GM12878 (cell line): ENCODE data around the gene KLHDC9. TPM values are rescaled to one million over a fixed set of nuclear protein-coding genes. Genes with fewer than 3 reads are reported as not detected.

Experiments
- ATF7 ChIP-seq: fragments of 450-650 bp; IDR thresholded peaks from 2 replicates; pipeline ENCODE4 v1.6.1; 2016; ENCODE audit warnings: low read depth, mild to moderate bottlenecking
- BCL11A ChIP-seq: IDR thresholded peaks from 2 replicates; pipeline ENCODE4 v1.6.1; 2011; ENCODE audit warnings: low read depth, low read length
- BRCA1 ChIP-seq: IDR thresholded peaks from 2 replicates; pipeline ENCODE4 v1.6.1; 2011; ENCODE audit warnings: low read depth, low read length, improper control_type of control experiment
- CEBPB ChIP-seq, 2 experiments: fragments of 150-350 bp in 1 of 2; IDR thresholded peaks; 2 replicates each; pipeline ENCODE4 v1.6.1; 2012 to 2014; ENCODE audit warnings: low read depth in 2 of 2, low read length in 2 of 2, borderline replicate concordance in 1 of 2, inconsistent platforms in 1 of 2
- EED ChIP-seq: sonication (generic); IDR thresholded peaks from 2 replicates; pipeline ENCODE4 v1.6.1; 2016; ENCODE audit warnings: antibody characterized with exemption, low read depth
- EP300 ChIP-seq, 2 experiments: fragments of 150-350 bp in 1 of 2; IDR thresholded peaks; 2 replicates each; pipeline ENCODE4 v1.6.1; 2011 to 2012; ENCODE audit warnings: low read depth in 2 of 2, low read length in 2 of 2, borderline replicate concordance in 1 of 2, improper control_type of control experiment in 1 of 2, inconsistent platforms in 1 of 2; ENCODE audit not compliant: control insufficient read depth in 1 of 2
- HCFC1 ChIP-seq: fragments of 150-350 bp; IDR thresholded peaks from 2 replicates; pipeline ENCODE4 v1.6.1; 2014; ENCODE audit warnings: low read length
- JUND ChIP-seq: IDR thresholded peaks from 2 replicates; pipeline ENCODE4 v1.6.1; 2012; ENCODE audit warnings: low read depth, mild to moderate bottlenecking, low read length, improper control_type of control experiment, moderate library complexity
- RB1 ChIP-seq: fragments of 450-650 bp; formaldehyde crosslinking; IDR thresholded peaks from 2 replicates; pipeline ENCODE4 v1.6.1; 2017; ENCODE audit warnings: mild to moderate bottlenecking, borderline replicate concordance
- RBBP5 ChIP-seq: fragments of 200-600 bp; sonication (generic); conservative IDR thresholded peaks from 2 replicates; pipeline ENCODE4 v1.6.1; 2016
- RCOR1 ChIP-seq: conservative IDR thresholded peaks from 2 replicates; pipeline ENCODE4 v1.6.1; 2012; ENCODE audit warnings: low read depth, low read length, improper control_type of control experiment
- SP1 ChIP-seq: IDR thresholded peaks from one replicate; pipeline ENCODE4 v1.6.1; 2011; ENCODE audit warnings: low read depth, low read length
- SPI1 ChIP-seq: IDR thresholded peaks from 2 replicates; pipeline ENCODE4 v1.6.1; 2011; ENCODE audit warnings: low read depth, mild to moderate bottlenecking, low read length, moderate library complexity, borderline replicate concordance; ENCODE audit not compliant: insufficient read depth
- SREBF1 ChIP-seq: IDR thresholded peaks from 2 replicates; pipeline ENCODE4 v1.6.1; 2012; ENCODE audit warnings: mild to moderate bottlenecking, low read length
- SUPT20H ChIP-seq: IDR thresholded peaks from 2 replicates; pipeline ENCODE4 v1.6.1; 2011; ENCODE audit warnings: low read depth, mild to moderate bottlenecking, low read length, moderate library complexity, borderline replicate concordance; ENCODE audit not compliant: control insufficient read depth
- YY1 ChIP-seq: IDR thresholded peaks from 2 replicates; pipeline ENCODE4 v1.6.1; 2011; ENCODE audit warnings: low read depth, mild to moderate bottlenecking, low read length
- ZNF24 ChIP-seq: fragments of 450-650 bp; IDR thresholded peaks from 2 replicates; pipeline ENCODE4 v1.6.1; 2017; ENCODE audit warnings: antibody characterized with exemption, mild to moderate bottlenecking
- ZNF622 ChIP-seq: fragments of 450-650 bp; IDR thresholded peaks from 2 replicates; pipeline ENCODE4 v1.6.1; 2017; ENCODE audit warnings: mild to moderate bottlenecking, inconsistent platforms
- ZSCAN29 ChIP-seq: fragments of 450-650 bp; IDR thresholded peaks from 2 replicates; pipeline ENCODE4 v1.6.1; 2017; ENCODE audit warnings: mild to moderate bottlenecking, moderate library complexity
- polyA plus RNA-seq, 11 experiments: library from polyadenylated mRNA; depleted of rRNA in 4 of 11; unstranded in 6 of 11; stranded (reverse) in 5 of 11; fragments of >200 nt; fragmentation: Nextera tagmentation in 4 of 11; fragmentation: Illumina TruSeq in 1 of 11; extraction: Ambion mirVana in 4 of 11; extraction: Trizol in 1 of 11; gene quantifications; 1 replicate in 1 of 11; 2 replicates in 10 of 11; pipeline versions ENCODE4 v1.2.1 to v1.2.3, GENCODE V29; 2011 to 2016; ENCODE audit warnings: inconsistent platforms in 2 of 11, missing spikeins in 2 of 11, low read depth in 1 of 11
- total RNA-seq, 4 experiments: library from RNA; depleted of rRNA in 3 of 4; stranded (reverse); fragments of >200 nt in 3 of 4; fragmentation: Illumina TruSeq in 1 of 4; extraction: Trizol in 1 of 4; gene quantifications; 2 replicates each; pipeline versions ENCODE4 v1.2.1 to v1.2.3, GENCODE V29; 2013 to 2021
- TF ChIP-seq, protein P1 (sequence below): fragments of 450-650 bp; formaldehyde crosslinking; IDR thresholded peaks from 2 replicates; pipeline ENCODE4 v1.5.0; 2022; ENCODE audit warnings: mild to moderate bottlenecking, missing genetic modification characterization
- TF ChIP-seq, protein P2 (sequence below): IDR thresholded peaks from 2 replicates; pipeline ENCODE4 v1.6.1; 2011; ENCODE audit warnings: borderline replicate concordance, low read depth, mild to moderate bottlenecking, moderate library complexity, low read length; ENCODE audit not compliant: insufficient read depth, poor library complexity, severe bottlenecking
- TF ChIP-seq, protein P3 (sequence below): IDR thresholded peaks from 2 replicates; pipeline ENCODE4 v1.6.1; 2012; ENCODE audit warnings: low read depth, low read length, improper control_type of control experiment
- TF ChIP-seq, protein P4 (sequence below): fragments of 450-650 bp; IDR thresholded peaks from 2 replicates; pipeline ENCODE4 v1.6.1; 2017; ENCODE audit warnings: low read depth, mild to moderate bottlenecking, moderate library complexity

KLHDC9 gene
- total and polyA plus RNA-seq, 10 of the 15 experiments (the other 5 are each of a cell fraction or from before 2014, with no cell fraction given), result 0.66 to 4.9 (median 2.6) TPM

DNA sequence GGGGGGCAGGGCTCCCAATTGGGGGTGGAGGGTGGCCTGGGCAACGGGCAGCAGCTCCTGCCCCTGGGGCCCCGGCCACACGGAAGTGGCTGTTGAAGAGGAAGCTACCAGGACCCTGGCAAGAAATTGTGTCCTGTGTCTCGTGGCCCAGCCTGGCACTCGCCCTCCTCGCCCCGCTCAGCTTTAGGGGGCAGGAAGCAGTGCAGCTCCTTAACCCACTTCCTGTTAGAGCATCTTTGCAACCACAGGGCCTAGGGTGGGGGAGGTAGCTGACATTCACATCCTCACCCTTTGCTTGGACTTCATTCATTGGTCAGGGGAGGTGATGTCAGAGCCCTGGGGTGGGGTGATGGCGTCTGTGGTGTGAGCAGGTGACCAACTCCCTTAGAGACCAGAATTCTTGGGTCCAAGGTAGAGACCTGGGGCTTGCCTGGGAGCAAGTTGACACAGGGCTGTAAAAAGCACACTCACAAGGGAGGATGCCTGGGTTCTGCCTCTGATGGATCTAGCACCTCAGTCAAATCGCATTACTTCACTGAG, 28.4 kb upstream of the KLHDC9 start, which contains the start of gene ARHGAP30 (continued):
- TF ChIP-seq SPI1 (peak; percentile 78), SP1 (peak; percentile 71), EP300 (IDR thresholded peaks at IDR 0.05; ENCODE audit: borderline replicate concordance in 1 of 2, control insufficient read depth in 1 of 2, low read depth in 2 of 2, low read length in 2 of 2) (peak in 1 of 2 experiments; percentile 60; a peak in 3 of 4 replicates), ZNF622 (no peak), SREBF1 (no peak), JUND (no peak), ZSCAN29 (no peak), EED (peak; percentile 71; the same call in 1 of the 2 replicates), SUPT20H (no peak), RB1 (0 out of 2 replicates have a peak, but pooled peaks have one; percentile 15), HCFC1 (peak; percentile 65), RBBP5 (no peak), YY1 (peak; percentile 80), ATF7 (peak; percentile 93), BRCA1 (no peak), BCL11A (0 out of 2 replicates have a peak, but pooled peaks have one; percentile 6), RCOR1 (no peak), ZNF24 (0 out of 2 replicates have a peak, but pooled peaks have one; percentile 55), CEBPB (IDR thresholded peaks at IDR 0.05; ENCODE audit: borderline replicate concordance in 1 of 2, low read depth in 2 of 2, low read length in 2 of 2) (no peak)
- TF ChIP-seq, protein P1, sequence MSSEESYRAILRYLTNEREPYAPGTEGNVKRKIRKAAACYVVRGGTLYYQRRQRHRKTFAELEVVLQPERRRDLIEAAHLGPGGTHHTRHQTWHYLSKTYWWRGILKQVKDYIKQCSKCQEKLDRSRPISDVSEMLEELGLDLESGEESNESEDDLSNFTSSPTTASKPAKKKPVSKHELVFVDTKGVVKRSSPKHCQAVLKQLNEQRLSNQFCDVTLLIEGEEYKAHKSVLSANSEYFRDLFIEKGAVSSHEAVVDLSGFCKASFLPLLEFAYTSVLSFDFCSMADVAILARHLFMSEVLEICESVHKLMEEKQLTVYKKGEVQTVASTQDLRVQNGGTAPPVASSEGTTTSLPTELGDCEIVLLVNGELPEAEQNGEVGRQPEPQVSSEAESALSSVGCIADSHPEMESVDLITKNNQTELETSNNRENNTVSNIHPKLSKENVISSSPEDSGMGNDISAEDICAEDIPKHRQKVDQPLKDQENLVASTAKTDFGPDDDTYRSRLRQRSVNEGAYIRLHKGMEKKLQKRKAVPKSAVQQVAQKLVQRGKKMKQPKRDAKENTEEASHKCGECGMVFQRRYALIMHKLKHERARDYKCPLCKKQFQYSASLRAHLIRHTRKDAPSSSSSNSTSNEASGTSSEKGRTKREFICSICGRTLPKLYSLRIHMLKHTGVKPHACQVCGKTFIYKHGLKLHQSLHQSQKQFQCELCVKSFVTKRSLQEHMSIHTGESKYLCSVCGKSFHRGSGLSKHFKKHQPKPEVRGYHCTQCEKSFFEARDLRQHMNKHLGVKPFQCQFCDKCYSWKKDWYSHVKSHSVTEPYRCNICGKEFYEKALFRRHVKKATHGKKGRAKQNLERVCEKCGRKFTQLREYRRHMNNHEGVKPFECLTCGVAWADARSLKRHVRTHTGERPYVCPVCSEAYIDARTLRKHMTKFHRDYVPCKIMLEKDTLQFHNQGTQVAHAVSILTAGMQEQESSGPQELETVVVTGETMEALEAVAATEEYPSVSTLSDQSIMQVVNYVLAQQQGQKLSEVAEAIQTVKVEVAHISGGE (CRISPR knock-in tag), result peak; percentile 84
- TF ChIP-seq, protein P2, sequence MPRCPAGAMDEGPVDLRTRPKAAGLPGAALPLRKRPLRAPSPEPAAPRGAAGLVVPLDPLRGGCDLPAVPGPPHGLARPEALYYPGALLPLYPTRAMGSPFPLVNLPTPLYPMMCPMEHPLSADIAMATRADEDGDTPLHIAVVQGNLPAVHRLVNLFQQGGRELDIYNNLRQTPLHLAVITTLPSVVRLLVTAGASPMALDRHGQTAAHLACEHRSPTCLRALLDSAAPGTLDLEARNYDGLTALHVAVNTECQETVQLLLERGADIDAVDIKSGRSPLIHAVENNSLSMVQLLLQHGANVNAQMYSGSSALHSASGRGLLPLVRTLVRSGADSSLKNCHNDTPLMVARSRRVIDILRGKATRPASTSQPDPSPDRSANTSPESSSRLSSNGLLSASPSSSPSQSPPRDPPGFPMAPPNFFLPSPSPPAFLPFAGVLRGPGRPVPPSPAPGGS, result peak; percentile 44
- TF ChIP-seq, protein P3, sequence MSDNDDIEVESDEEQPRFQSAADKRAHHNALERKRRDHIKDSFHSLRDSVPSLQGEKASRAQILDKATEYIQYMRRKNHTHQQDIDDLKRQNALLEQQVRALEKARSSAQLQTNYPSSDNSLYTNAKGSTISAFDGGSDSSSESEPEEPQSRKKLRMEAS, result no peak; the same call in 1 of the 2 replicates
- TF ChIP-seq, protein P4, sequence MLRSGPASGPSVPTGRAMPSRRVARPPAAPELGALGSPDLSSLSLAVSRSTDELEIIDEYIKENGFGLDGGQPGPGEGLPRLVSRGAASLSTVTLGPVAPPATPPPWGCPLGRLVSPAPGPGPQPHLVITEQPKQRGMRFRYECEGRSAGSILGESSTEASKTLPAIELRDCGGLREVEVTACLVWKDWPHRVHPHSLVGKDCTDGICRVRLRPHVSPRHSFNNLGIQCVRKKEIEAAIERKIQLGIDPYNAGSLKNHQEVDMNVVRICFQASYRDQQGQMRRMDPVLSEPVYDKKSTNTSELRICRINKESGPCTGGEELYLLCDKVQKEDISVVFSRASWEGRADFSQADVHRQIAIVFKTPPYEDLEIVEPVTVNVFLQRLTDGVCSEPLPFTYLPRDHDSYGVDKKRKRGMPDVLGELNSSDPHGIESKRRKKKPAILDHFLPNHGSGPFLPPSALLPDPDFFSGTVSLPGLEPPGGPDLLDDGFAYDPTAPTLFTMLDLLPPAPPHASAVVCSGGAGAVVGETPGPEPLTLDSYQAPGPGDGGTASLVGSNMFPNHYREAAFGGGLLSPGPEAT, result peak; percentile 43
